HUES6 (cell line): ENCODE data around the gene RNF135.

Experiments used
- H3K27ac ChIP-seq: 2 replicates; pipeline ENCODE4 v1.7.0; 2013; ENCODE audit warnings: low read depth, mild to moderate bottlenecking, low read length, inconsistent platforms
- H3K27me3 ChIP-seq: 2 replicates; pipeline ENCODE4 v1.6.1; 2013; ENCODE audit warnings: low read length; ENCODE audit not compliant: control insufficient read depth, insufficient read depth
- H3K36me3 ChIP-seq: 2 replicates; pipeline ENCODE4 v1.6.1; 2013; ENCODE audit warnings: low read length; ENCODE audit not compliant: control insufficient read depth, insufficient read depth
- H3K4me1 ChIP-seq: 2 replicates; pipeline ENCODE4 v1.6.1; 2013; ENCODE audit warnings: low read length; ENCODE audit not compliant: control insufficient read depth, insufficient read depth
- H3K4me3 ChIP-seq: 2 replicates; pipeline ENCODE4 v1.5.1; 2013; ENCODE audit warnings: low read depth, low read length
- H3K9ac ChIP-seq: one replicate; pipeline ENCODE4 v1.6.1; 2013; ENCODE audit warnings: mild to moderate bottlenecking, low read length
- H3K9me3 ChIP-seq: 2 replicates; pipeline ENCODE4 v1.6.1; 2013; ENCODE audit warnings: low read depth, low read length; ENCODE audit not compliant: control insufficient read depth, insufficient read depth

The RNF135 gene

DNA sequence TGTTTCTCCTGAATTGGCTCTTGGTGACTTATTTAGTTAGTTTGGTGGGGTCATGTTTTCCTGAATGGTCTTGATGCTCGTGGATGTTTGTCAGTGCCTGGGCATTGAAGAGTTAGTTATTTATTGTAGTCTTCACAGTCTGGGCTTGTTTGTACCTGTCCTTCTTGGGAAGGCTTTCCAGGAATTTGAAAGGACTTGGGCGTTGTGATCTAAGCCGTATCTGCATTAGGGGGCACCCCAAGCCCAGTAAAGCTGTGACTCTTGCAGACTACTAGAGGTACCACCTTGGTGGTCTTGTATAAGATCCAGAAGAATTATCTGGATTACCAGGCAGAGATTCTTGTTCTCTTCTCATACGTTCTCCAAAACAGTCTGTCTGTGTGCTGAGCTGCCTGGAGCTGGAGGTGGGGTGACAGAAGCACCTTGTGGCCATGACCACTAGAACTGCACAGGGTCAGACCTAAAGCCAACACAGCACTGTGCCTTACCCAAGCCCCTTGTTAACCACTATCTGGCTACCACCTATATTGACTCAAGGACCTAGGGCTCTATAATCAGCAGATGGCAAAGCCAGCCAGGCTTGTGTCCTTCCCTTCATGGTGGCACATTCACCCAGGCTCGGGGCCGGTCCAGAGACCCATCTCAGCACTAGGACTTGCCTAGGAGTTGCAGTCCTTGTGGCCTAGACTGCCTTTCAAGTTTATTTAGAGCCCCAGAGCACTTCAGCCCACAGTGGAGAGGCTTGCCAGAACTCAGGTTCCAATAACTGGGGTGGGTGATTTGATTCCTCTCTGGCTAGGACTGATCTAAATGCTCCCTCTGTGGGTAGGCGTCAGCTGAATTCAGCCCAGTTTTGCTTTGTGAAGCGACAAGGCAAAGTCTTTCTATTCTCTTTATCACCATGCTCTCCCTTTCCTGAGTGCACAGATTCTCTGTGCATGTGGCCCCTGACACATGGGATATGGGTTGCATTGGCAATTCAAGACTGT, 11.0 kb downstream of the RNF135 start:
- Histone ChIP-seq H3K9me3 (peaks cover 6% of the 10 kb centered on the region; the same call in 1 of the 2 replicates), H3K27ac (no peak overlapping the region), H3K36me3 (peaks cover 2% of the 10 kb centered on the region; the same call in 1 of the 2 replicates), H3K4me1 (no peaks in the 10 kb centered on the region), H3K9ac (no peak overlapping the region), H3K4me3 (no peak overlapping the region), H3K27me3 (no peaks in the 10 kb centered on the region)

GRCh38 chr17:30982855-30983254, 12.0 kb downstream of the RNF135 start:
- H3K9ac ChIP-seq = no peak overlapping the region
- peaks cover 6% of the 10 kb centered on the region; the same call in 1 of the 2 replicates for H3K9me3 ChIP-seq
- no peak overlapping the region for H3K27ac ChIP-seq
- no peak overlapping the region for H3K4me3 ChIP-seq
- H3K4me1 ChIP-seq = no peaks in the 10 kb centered on the region
- H3K36me3 ChIP-seq = peaks cover 2% of the 10 kb centered on the region; the same call in 1 of the 2 replicates
- H3K27me3 ChIP-seq = no peaks in the 10 kb centered on the region

- Histone ChIP-seq H3K9me3 (no peaks in the 10 kb centered on the region), H3K9ac (no peak overlapping the region), H3K36me3 (peaks cover 2% of the 10 kb centered on the region; the same call in 1 of the 2 replicates)
These were observed 19.6 kb downstream of the RNF135 start for GRCh38 chr17:30990458-30990857.

GRCh38 chr17:30992551-30992950, 21.7 kb downstream of the RNF135 start:
- no peak overlapping the region for H3K4me3 ChIP-seq
- no peaks in the 10 kb centered on the region for H3K27me3 ChIP-seq
- no peaks in the 10 kb centered on the region for H3K9me3 ChIP-seq
- no peaks in the 10 kb centered on the region for H3K36me3 ChIP-seq
- H3K4me1 ChIP-seq = no peaks in the 10 kb centered on the region
- no peak overlapping the region for H3K27ac ChIP-seq
- H3K9ac ChIP-seq = no peak overlapping the region

More at GRCh38 chr17:30990458-30990857, 19.6 kb downstream of the RNF135 start:
- H3K4me3 ChIP-seq = no peak overlapping the region
- H3K4me1 ChIP-seq = no peaks in the 10 kb centered on the region
- H3K27me3 ChIP-seq = no peaks in the 10 kb centered on the region
- H3K27ac ChIP-seq = no peak overlapping the region

DNA sequence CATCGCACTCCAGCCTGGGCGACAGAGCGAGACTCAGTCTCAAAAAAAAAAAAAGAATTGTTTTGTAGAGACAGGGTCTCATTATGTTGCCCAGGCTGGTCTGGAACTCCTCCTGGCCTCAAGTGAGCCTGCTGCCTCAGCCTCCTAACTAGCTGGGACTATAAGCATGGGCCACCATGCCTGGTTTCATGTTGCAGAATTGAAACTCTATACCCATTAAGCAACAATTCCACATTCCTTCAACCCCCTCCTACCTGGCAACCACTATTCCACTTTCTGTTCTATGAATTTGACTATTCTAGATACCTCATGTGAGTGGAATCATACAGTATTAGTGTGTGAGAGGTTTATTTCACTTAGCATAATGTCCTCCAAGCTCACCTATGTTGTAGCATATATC, 24.5 kb downstream of the RNF135 start:
- H3K36me3 ChIP-seq = peaks cover 13% of the 10 kb centered on the region

DNA sequence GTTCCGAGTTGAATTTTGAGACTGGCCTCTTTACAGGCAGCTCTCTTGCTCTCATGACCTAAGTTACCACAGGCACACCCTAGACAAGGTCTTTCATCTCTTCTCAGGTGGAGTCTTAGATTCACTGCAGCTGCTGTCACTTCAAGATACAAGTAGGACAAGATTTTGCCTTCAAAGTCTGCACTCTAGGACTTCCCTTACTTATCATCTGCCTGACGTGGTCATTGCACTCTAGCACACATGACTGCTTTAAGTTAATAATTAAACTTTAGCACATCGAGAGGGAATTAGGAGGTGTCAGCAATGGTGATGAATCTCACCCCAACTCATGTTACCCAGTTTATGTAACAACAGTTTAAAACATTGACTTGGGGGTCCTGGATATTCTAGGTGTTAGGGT, 25.6 kb downstream of the RNF135 start:
- no peaks in the 10 kb centered on the region for H3K9me3 ChIP-seq
- H3K27me3 ChIP-seq = no peaks in the 10 kb centered on the region
- no peak overlapping the region for H3K27ac ChIP-seq
- H3K9ac ChIP-seq = no peak overlapping the region
- H3K4me1 ChIP-seq = no peaks in the 10 kb centered on the region
- no peak overlapping the region for H3K4me3 ChIP-seq
- H3K36me3 ChIP-seq = peaks cover 13% of the 10 kb centered on the region

More for the DNA sequence above, 24.5 kb downstream of the RNF135 start:
- Histone ChIP-seq H3K9me3 (no peaks in the 10 kb centered on the region), H3K4me3 (no peak overlapping the region), H3K27ac (no peak overlapping the region), H3K4me1 (no peaks in the 10 kb centered on the region), H3K9ac (no peak overlapping the region), H3K27me3 (no peaks in the 10 kb centered on the region)

DNA sequence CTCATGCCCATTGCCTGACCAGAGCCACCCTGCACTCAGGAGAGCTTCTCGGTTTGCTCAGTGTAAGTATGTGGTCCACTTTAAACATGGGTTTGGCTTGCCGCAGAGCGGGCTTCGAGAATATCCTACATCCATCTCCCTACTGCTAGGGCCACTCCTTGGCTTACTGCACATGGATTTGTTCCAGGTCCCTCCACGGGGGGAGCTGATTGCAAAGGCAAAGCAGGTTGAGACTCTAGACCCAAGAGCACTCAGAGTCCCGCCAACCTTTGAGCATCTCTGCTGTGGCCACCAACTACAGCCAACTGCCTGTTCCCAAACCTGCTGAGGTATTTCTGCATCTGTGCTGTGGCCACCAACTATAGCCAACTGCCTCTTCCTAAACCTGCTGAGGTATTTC, 26.4 kb downstream of the RNF135 start:
- no peak overlapping the region for H3K27ac ChIP-seq
- no peaks in the 10 kb centered on the region for H3K9me3 ChIP-seq
- no peaks in the 10 kb centered on the region for H3K4me1 ChIP-seq
- peaks cover 13% of the 10 kb centered on the region for H3K36me3 ChIP-seq
- no peak overlapping the region for H3K9ac ChIP-seq
- H3K4me3 ChIP-seq = no peak overlapping the region
- no peaks in the 10 kb centered on the region for H3K27me3 ChIP-seq

GRCh38 chr17:30997842-30998241, 27.0 kb downstream of the RNF135 start:
- peaks cover 13% of the 10 kb centered on the region for H3K36me3 ChIP-seq

GRCh38 chr17:31002047-31002446, 31.2 kb downstream of the RNF135 start:
- H3K27me3 ChIP-seq = no peaks in the 10 kb centered on the region
- H3K9ac ChIP-seq = no peak overlapping the region
- no peak overlapping the region for H3K4me3 ChIP-seq
- no peaks in the 10 kb centered on the region for H3K9me3 ChIP-seq
- H3K36me3 ChIP-seq = peaks cover 13% of the 10 kb centered on the region
- no peak overlapping the region for H3K27ac ChIP-seq
- no peaks in the 10 kb centered on the region for H3K4me1 ChIP-seq

More at GRCh38 chr17:30997842-30998241, 27.0 kb downstream of the RNF135 start:
- Histone ChIP-seq H3K4me1 (no peaks in the 10 kb centered on the region), H3K4me3 (no peak overlapping the region), H3K9me3 (no peaks in the 10 kb centered on the region), H3K27me3 (no peaks in the 10 kb centered on the region), H3K27ac (no peak overlapping the region), H3K9ac (no peak overlapping the region)

GRCh38 chr17:31003225-31003866, 32.5 kb downstream of the RNF135 start:
- H3K4me3 ChIP-seq = no peak overlapping the region
- peaks cover 12% of the 10 kb centered on the region for H3K36me3 ChIP-seq
- H3K9me3 ChIP-seq = no peaks in the 10 kb centered on the region
- H3K27me3 ChIP-seq = peaks cover 11% of the 10 kb centered on the region
- no peak overlapping the region for H3K27ac ChIP-seq
- H3K9ac ChIP-seq = no peak overlapping the region
- no peaks in the 10 kb centered on the region for H3K4me1 ChIP-seq

- H3K9ac ChIP-seq = no peak overlapping the region
- H3K36me3 ChIP-seq = peaks cover 4% of the 10 kb centered on the region; the same call in 1 of the 2 replicates
- H3K4me1 ChIP-seq = no peaks in the 10 kb centered on the region
- H3K27ac ChIP-seq = no peak overlapping the region
- H3K9me3 ChIP-seq = no peaks in the 10 kb centered on the region
- H3K27me3 ChIP-seq = peaks cover 19% of the 10 kb centered on the region
- no peak overlapping the region for H3K4me3 ChIP-seq
These were observed 33.3 kb downstream of the RNF135 start for GRCh38 chr17:31004160-31004559.
